Neuronal stem cell (in vitro differentiated cells): ENCODE measurements around the gene ST6GALNAC5.

Experiments used
- DNase-seq: peaks from one replicate; pipeline ENCODE4 v3.0.0-alpha.2; 2013; ENCODE audit warnings: low spot score
- H2AFZ ChIP-seq: one replicate; pipeline ENCODE4 v1.6.1; 2013; ENCODE audit warnings: mild to moderate bottlenecking, low read length, inconsistent platforms
- H2AK5ac ChIP-seq: 2 replicates; pipeline ENCODE4 v1.6.1; 2013; ENCODE audit warnings: low read depth, mild to moderate bottlenecking, inconsistent platforms, low read length, moderate library complexity, mixed read lengths
- H2BK120ac ChIP-seq: 2 replicates; pipeline ENCODE4 v1.6.1; 2013; ENCODE audit warnings: low read depth, mild to moderate bottlenecking, inconsistent platforms, low read length, moderate library complexity, mixed read lengths
- H2BK12ac ChIP-seq: one replicate; pipeline ENCODE4 v1.6.1; 2013; ENCODE audit warnings: low read length, inconsistent platforms
- H2BK15ac ChIP-seq: 2 replicates; pipeline ENCODE4 v1.6.1; 2013; ENCODE audit warnings: mild to moderate bottlenecking, low read length, inconsistent platforms, mixed read lengths
- H2BK5ac ChIP-seq: one replicate; pipeline ENCODE4 v1.6.1; 2013; ENCODE audit warnings: inconsistent platforms, mild to moderate bottlenecking, low read length, moderate library complexity
- H3K14ac ChIP-seq: one replicate; pipeline ENCODE4 v1.6.1; 2013; ENCODE audit warnings: low read length, inconsistent platforms
- H3K18ac ChIP-seq: 2 replicates; pipeline ENCODE4 v1.6.1; 2013; ENCODE audit warnings: low read length, inconsistent platforms
- H3K23ac ChIP-seq: 2 replicates; pipeline ENCODE4 v1.6.1; 2013; ENCODE audit warnings: low read depth, mild to moderate bottlenecking, mixed read lengths, low read length, inconsistent platforms; ENCODE audit not compliant: poor library complexity
- H3K27ac ChIP-seq: replicated peaks from 3 replicates; pipeline ENCODE4 v1.5.1; 2013; ENCODE audit warnings: low read length, inconsistent platforms
- H3K27me3 ChIP-seq, 3 experiments: 2 replicates each; pipeline ENCODE4 v1.6.1; 2013; ENCODE audit warnings: low read length in 3 of 3, mild to moderate bottlenecking in 2 of 3, inconsistent platforms in 1 of 3, low read depth in 1 of 3, mixed read lengths in 1 of 3, moderate library complexity in 1 of 3; ENCODE audit not compliant: control insufficient read depth in 3 of 3, insufficient read depth in 3 of 3
- H3K36me3 ChIP-seq, 2 donors: replicated peaks in 1 of 2; 2 replicates each; pipeline ENCODE4 v1.6.1; 2013; ENCODE audit warnings: low read length in 2 of 2; ENCODE audit not compliant: control insufficient read depth in 2 of 2, insufficient read depth in 2 of 2
- H3K4ac ChIP-seq: 2 replicates; pipeline ENCODE4 v1.6.1; 2013; ENCODE audit warnings: inconsistent platforms, mild to moderate bottlenecking, low read length, moderate library complexity
- H3K4me1 ChIP-seq, 2 donors: 1 replicate in 1 of 2; 2 replicates in 1 of 2; pipeline ENCODE4 v1.6.1; 2013; ENCODE audit warnings: low read length in 2 of 2, low read depth in 1 of 2; ENCODE audit not compliant: control insufficient read depth in 2 of 2, insufficient read depth in 1 of 2
- H3K4me2 ChIP-seq: one replicate; pipeline ENCODE4 v1.6.1; 2013; ENCODE audit warnings: mild to moderate bottlenecking, low read length, inconsistent platforms; ENCODE audit not compliant: insufficient read depth, poor library complexity, severe bottlenecking
- H3K4me3 ChIP-seq, 2 donors: 2 replicates each; pipeline ENCODE4 v1.5.1; 2013; ENCODE audit warnings: low read length in 2 of 2, mild to moderate bottlenecking in 2 of 2, inconsistent platforms in 1 of 2, moderate library complexity in 1 of 2
- H3K79me1 ChIP-seq: one replicate; pipeline ENCODE4 v1.6.1; 2013; ENCODE audit warnings: low read depth, mild to moderate bottlenecking, inconsistent platforms, low read length, moderate library complexity
- H3K9ac ChIP-seq: one replicate; pipeline ENCODE4 v1.6.1; 2013; ENCODE audit warnings: mild to moderate bottlenecking, low read depth, low read length, inconsistent platforms; ENCODE audit not compliant: poor library complexity
- H3K9me3 ChIP-seq, 2 donors: replicated peaks in 1 of 2; 2 replicates each; pipeline versions ENCODE3 to v1.6.1; 2013; ENCODE audit warnings: low read length in 2 of 2, mild to moderate bottlenecking in 2 of 2, inconsistent platforms in 1 of 2, low read depth in 1 of 2, mixed read lengths in 1 of 2, moderate library complexity in 1 of 2; ENCODE audit not compliant: control insufficient read depth in 2 of 2, insufficient read depth in 1 of 2
- H4K8ac ChIP-seq: one replicate; pipeline ENCODE4 v1.6.1; 2013; ENCODE audit warnings: low read depth, mild to moderate bottlenecking, inconsistent platforms, low read length, moderate library complexity
- H4K91ac ChIP-seq: one replicate; pipeline ENCODE4 v1.6.1; 2013; ENCODE audit warnings: low read length, low read depth, mild to moderate bottlenecking, inconsistent platforms; ENCODE audit not compliant: poor library complexity
- WGBS, 2 donors: extraction: QIAGEN DNeasy Blood & Tissue Kit; methylation state at CpG; one replicate each; pipeline ENCODE4 v1.1.7; 2013; ENCODE audit warnings: missing lambda C conversion rate in 2 of 2, mixed read lengths in 1 of 2; ENCODE audit not compliant: insufficient read length in 2 of 2, insufficient replicate concordance in 1 of 2; ENCODE audit errors: extremely low coverage in 2 of 2; 5-methylcytosine and 5-hydroxymethylcytosine counted together

Gene ST6GALNAC5

GRCh38 chr1:76955652-76956051, 88.4 kb downstream of the ST6GALNAC5 start:
- Histone ChIP-seq H2BK15ac (no peak overlapping the region), H2BK12ac (no peak overlapping the region)

GRCh38 chr1:76957961-76958360, 90.7 kb downstream of the ST6GALNAC5 start:
- no peak for DNase-seq

More at GRCh38 chr1:76955652-76956051, 88.4 kb downstream of the ST6GALNAC5 start:
- Histone ChIP-seq H2AFZ (no peak overlapping the region), H3K4me1 (peaks cover 0 to 2% of the 10 kb centered on the region in 2 donors), H3K4me2 (no peak overlapping the region), H3K27me3 (no peaks in the 10 kb centered on the region), H4K91ac (no peak overlapping the region), H2BK120ac (no peak overlapping the region), H3K9ac (no peak overlapping the region), H3K23ac (no peak overlapping the region), H4K8ac (no peak overlapping the region), H3K18ac (no peak overlapping the region), H2AK5ac (no peak overlapping the region), H3K27ac (no peak overlapping the region), H3K4me3 (no peak overlapping the region), H3K4ac (no peak overlapping the region), H3K9me3 (no peaks in the 10 kb centered on the region), H3K36me3 (no peaks in the 10 kb centered on the region), H3K79me1 (no peaks in the 10 kb centered on the region), H2BK5ac (no peak overlapping the region), H3K14ac (no peak overlapping the region)
- DNase-seq: no peak

GRCh38 chr1:76958828-76959227, 91.5 kb downstream of the ST6GALNAC5 start:
- no peak overlapping the region for H3K9ac ChIP-seq
- H3K36me3 ChIP-seq: no peaks in the 10 kb centered on the region
- no peak overlapping the region for H3K14ac ChIP-seq
- DNase-seq: no peak
- H2BK15ac ChIP-seq: no peak overlapping the region
- no peak overlapping the region for H4K91ac ChIP-seq
- no CpG with 5 or more reads among the region's 4 CpGs for WGBS, 2 donors
- no peak overlapping the region for H3K23ac ChIP-seq
- H3K4me2 ChIP-seq: no peak overlapping the region
- no peak overlapping the region for H2AFZ ChIP-seq
- H4K8ac ChIP-seq: no peak overlapping the region
- H2BK5ac ChIP-seq: no peak overlapping the region
- no peak overlapping the region for H3K27ac ChIP-seq
- H2AK5ac ChIP-seq: no peak overlapping the region
- H3K27me3 ChIP-seq: no peaks in the 10 kb centered on the region
- no peak overlapping the region for H3K18ac ChIP-seq
- H3K4me1 ChIP-seq: peaks cover 0 to 2% of the 10 kb centered on the region in 2 donors
- no peaks in the 10 kb centered on the region for H3K79me1 ChIP-seq
- no peak overlapping the region for H3K4me3 ChIP-seq
- H3K4ac ChIP-seq: no peak overlapping the region
- no peak overlapping the region for H2BK120ac ChIP-seq
- H3K9me3 ChIP-seq: peaks cover 0 to 5% of the 10 kb centered on the region in 2 donors
- no peak overlapping the region for H2BK12ac ChIP-seq

More at GRCh38 chr1:76957961-76958360, 90.7 kb downstream of the ST6GALNAC5 start:
- no peak overlapping the region for H2BK15ac ChIP-seq
- H3K4me3 ChIP-seq: no peak overlapping the region
- WGBS, 2 donors: no CpG with 5 or more reads among the region's 8 CpGs
- no peak overlapping the region for H2BK12ac ChIP-seq
- no peak overlapping the region for H3K14ac ChIP-seq
- H4K91ac ChIP-seq: no peak overlapping the region
- no peaks in the 10 kb centered on the region for H3K9me3 ChIP-seq
- no peak overlapping the region for H2BK120ac ChIP-seq
- no peak overlapping the region for H4K8ac ChIP-seq
- H3K23ac ChIP-seq: no peak overlapping the region
- H3K4me1 ChIP-seq: peaks cover 0 to 2% of the 10 kb centered on the region in 2 donors
- H3K79me1 ChIP-seq: no peaks in the 10 kb centered on the region
- no peak overlapping the region for H2BK5ac ChIP-seq
- H2AK5ac ChIP-seq: no peak overlapping the region
- no peaks in the 10 kb centered on the region for H3K27me3 ChIP-seq
- no peak overlapping the region for H3K18ac ChIP-seq
- no peaks in the 10 kb centered on the region for H3K36me3 ChIP-seq
- no peak overlapping the region for H3K27ac ChIP-seq
- no peak overlapping the region for H3K4me2 ChIP-seq
- H2AFZ ChIP-seq: no peak overlapping the region
- no peak overlapping the region for H3K4ac ChIP-seq
- H3K9ac ChIP-seq: no peak overlapping the region

- Histone ChIP-seq H2BK12ac (no peak overlapping the region), H3K4me3 (no peak overlapping the region), H3K9me3 (peaks cover 0 to 5% of the 10 kb centered on the region in 2 donors), H3K36me3 (no peaks in the 10 kb centered on the region), H3K4me2 (no peak overlapping the region), H2BK5ac (no peak overlapping the region), H3K23ac (no peak overlapping the region), H3K79me1 (no peaks in the 10 kb centered on the region), H4K8ac (no peak overlapping the region), H3K4ac (no peak overlapping the region), H3K14ac (no peak overlapping the region), H3K4me1 (peaks cover 0 to 2% of the 10 kb centered on the region in 2 donors), H2AK5ac (no peak overlapping the region), H3K18ac (no peak overlapping the region), H2BK120ac (no peak overlapping the region), H3K27ac (no peak overlapping the region), H4K91ac (no peak overlapping the region), H2AFZ (no peak overlapping the region), H3K9ac (no peak overlapping the region), H3K27me3 (no peaks in the 10 kb centered on the region), H2BK15ac (no peak overlapping the region)
- no peak for DNase-seq
- WGBS, 2 donors: no CpG with 5 or more reads among the region's 4 CpGs
Observed at GRCh38 chr1:76959556-76959955, 92.3 kb downstream of the ST6GALNAC5 start.
